HCT116 (cell line): ENCODE data around the gene BRD2.

ENCODE experiments used
- ATF3 ChIP-seq: IDR thresholded peaks from 2 replicates; pipeline ENCODE4 v1.6.1; 2012
- CEBPB ChIP-seq: IDR thresholded peaks from 2 replicates; pipeline ENCODE4 v1.6.1; 2012; ENCODE audit warnings: low read depth
- CTCF ChIP-seq, 3 experiments: fragments of 200-600 bp in 1 of 3; sonication (generic) in 1 of 3; IDR thresholded peaks in 2 of 3; conservative IDR thresholded peaks in 1 of 3; 2 replicates each; pipeline ENCODE4 v1.5.1; 2012 to 2017; ENCODE audit warnings: low read depth in 2 of 3, low read length in 2 of 3, antibody characterized with exemption in 1 of 3, borderline replicate concordance in 1 of 3, control low read depth in 1 of 3, mild to moderate bottlenecking in 1 of 3, mixed read lengths in 1 of 3, mixed run types in 1 of 3, moderate library complexity in 1 of 3; ENCODE audit not compliant: insufficient read depth in 1 of 3
- EZH2 ChIP-seq: fragments of 200-600 bp; sonication (generic); IDR thresholded peaks from 2 replicates; pipeline ENCODE4 v1.6.1; 2017; ENCODE audit warnings: antibody characterized with exemption, mixed run types
- FOSL1 ChIP-seq: IDR thresholded peaks from 2 replicates; pipeline ENCODE4 v1.6.1; 2012; ENCODE audit warnings: low read depth
- JUND ChIP-seq: IDR thresholded peaks from 2 replicates; pipeline ENCODE4 v1.6.1; 2012
- POLR2AphosphoS5 ChIP-seq: IDR thresholded peaks from 2 replicates; pipeline ENCODE4 v1.6.1; 2011; ENCODE audit warnings: mild to moderate bottlenecking, low read depth, low read length, moderate library complexity
- REST ChIP-seq: IDR thresholded peaks from 2 replicates; pipeline ENCODE4 v1.6.1; 2012; ENCODE audit warnings: low read depth
- SIN3A ChIP-seq: IDR thresholded peaks from 2 replicates; pipeline ENCODE4 v1.6.1; 2012; ENCODE audit warnings: low read depth
- SP1 ChIP-seq: IDR thresholded peaks from 2 replicates; pipeline ENCODE4 v1.6.1; 2012; ENCODE audit warnings: low read depth

- TF ChIP-seq CTCF (IDR thresholded peaks at IDR 0.05 in 2 of 3, conservative IDR thresholded peaks at IDR 0.05 in 1 of 3; ENCODE audit: borderline replicate concordance in 1 of 3, insufficient read depth in 1 of 3, low read depth in 2 of 3, low read length in 2 of 3) = no peak
- TF ChIP-seq ATF3 = no peak
- TF ChIP-seq POLR2AphosphoS5 = no peak
- no peak for TF ChIP-seq EZH2
- TF ChIP-seq SIN3A = no peak
- no peak for TF ChIP-seq REST
- no peak for TF ChIP-seq JUND
- TF ChIP-seq CEBPB = no peak
- no peak for TF ChIP-seq FOSL1
- TF ChIP-seq SP1 = no peak
Measured at GRCh38 chr6:33015798-33016197, 47.4 kb downstream of the BRD2 start.
